GM12873 (cell line): Measurements from ENCODE around the gene ARHGAP9.
A peak's percentile ranks its signal among the peaks of the same experiment; 100 is the strongest.

Experiments used
- CTCF ChIP-seq: IDR thresholded peaks from 2 replicates; pipeline ENCODE4 v1.5.1; 2012; ENCODE audit warnings: low read depth, mild to moderate bottlenecking, moderate library complexity, low read length, control low read depth; ENCODE audit not compliant: insufficient read depth; ENCODE audit errors: missing control alignments

The ARHGAP9 gene

GRCh38 chr12:57456737-57457490, 22.8 kb downstream of the ARHGAP9 start:
- no peak for TF ChIP-seq CTCF

- peak; percentile 89 for TF ChIP-seq CTCF
These were observed 23.4 kb downstream of the ARHGAP9 start for GRCh38 chr12:57456145-57456700.

GRCh38 chr12:57455374-57456144, 24.1 kb downstream of the ARHGAP9 start:
- no peak for TF ChIP-seq CTCF

- TF ChIP-seq CTCF = no peak
These were observed 24.9 kb downstream of the ARHGAP9 start, which contains the start of gene INHBE for GRCh38 chr12:57454566-57455373. INHBE (plus strand) TSS chr12:57455307; CDS start chr12:57455537, 230 bp downstream.

- no peak for TF ChIP-seq CTCF
These were observed 25.5 kb downstream of the ARHGAP9 start for GRCh38 chr12:57454213-57454565.

GRCh38 chr12:57452937-57453509, 26.6 kb downstream of the ARHGAP9 start:
- peak; percentile 95 for TF ChIP-seq CTCF
